Neural cell (in vitro differentiated cells): ENCODE data around the gene PWWP2B. TPM values are rescaled to one million over a fixed set of nuclear protein-coding genes. Genes with fewer than 3 reads are reported as not detected.

ENCODE experiments used
- H2AFZ ChIP-seq: fragments of 200-600, 300-800 bp; sonication (generic), shearing (Covaris generic); 2 replicates; pipeline ENCODE4 v1.6.0; 2014; ENCODE audit warnings: low read depth, mild to moderate bottlenecking, antibody characterized with exemption, low read length, moderate library complexity
- H3F3A ChIP-seq: fragments of 200-600 bp; shearing (Covaris generic); 2 replicates; pipeline ENCODE4 v1.6.1; 2016; ENCODE audit warnings: mild to moderate bottlenecking, moderate library complexity, mixed read lengths, antibody characterized with exemption, low read length; ENCODE audit not compliant: insufficient read depth, poor library complexity, severe bottlenecking
- H3K27ac ChIP-seq: fragments of 200-600, 300-800 bp; sonication (generic), shearing (Covaris generic); 2 replicates; pipeline ENCODE4 v1.5.1; 2014; ENCODE audit warnings: mild to moderate bottlenecking, low read length, moderate library complexity
- H3K27me3 ChIP-seq: fragments of 300-800, 200-600 bp; sonication (generic), shearing (Covaris generic); 2 replicates; pipeline ENCODE4 v1.6.0; 2014; ENCODE audit warnings: mild to moderate bottlenecking, low read depth, low read length, moderate library complexity; ENCODE audit not compliant: insufficient read depth
- H3K36me3 ChIP-seq: fragments of 300-800, 200-600 bp; sonication (generic), shearing (Covaris generic); 2 replicates; pipeline ENCODE4 v1.5.1; 2014; ENCODE audit warnings: mild to moderate bottlenecking, antibody characterized with exemption, low read length, moderate library complexity; ENCODE audit not compliant: insufficient read depth
- H3K4me2 ChIP-seq: fragments of 300-800, 200-600 bp; sonication (generic), shearing (Covaris generic); 2 replicates; pipeline ENCODE4 v1.6.0; 2014; ENCODE audit warnings: mild to moderate bottlenecking, low read length
- H3K4me3 ChIP-seq: fragments of 300-800, 200-600 bp; sonication (generic), shearing (Covaris generic); 2 replicates; pipeline ENCODE4 v1.5.1; 2014; ENCODE audit warnings: mild to moderate bottlenecking, low read length, moderate library complexity
- H3K79me2 ChIP-seq: fragments of 200-600 bp; shearing (Covaris generic); replicated peaks from 2 replicates; pipeline ENCODE4 v1.6.0; 2014; ENCODE audit warnings: mild to moderate bottlenecking, low read length, moderate library complexity; ENCODE audit not compliant: insufficient read depth
- H3K9ac ChIP-seq: fragments of 300-800, 200-600 bp; sonication (generic), shearing (Covaris generic); 2 replicates; pipeline ENCODE4 v1.6.1; 2016; ENCODE audit warnings: mild to moderate bottlenecking, low read length, mixed read lengths
- H3K9me2 ChIP-seq: fragments of 200-600 bp; shearing (Covaris generic); 2 replicates; pipeline ENCODE4 v1.6.1; 2016; ENCODE audit warnings: mild to moderate bottlenecking, low read length, mixed read lengths; ENCODE audit not compliant: insufficient read depth
- H3K9me3 ChIP-seq: fragments of 200-600, 300-800 bp; sonication (generic), shearing (Covaris generic); 2 replicates; pipeline ENCODE4 v1.6.1; 2016; ENCODE audit warnings: mild to moderate bottlenecking, mixed run types, low read length, moderate library complexity, mixed read lengths
- H4K20me1 ChIP-seq: fragments of 200-600 bp; shearing (Covaris generic); 2 replicates; pipeline ENCODE4 v1.6.1; 2016; ENCODE audit warnings: mild to moderate bottlenecking, mixed run types; ENCODE audit not compliant: insufficient read depth
- EP300 ChIP-seq: fragments of 450-650 bp; conservative IDR thresholded peaks from 2 replicates; pipeline ENCODE4 v1.6.1; 2014; ENCODE audit warnings: antibody characterized with exemption, mild to moderate bottlenecking, moderate library complexity; ENCODE audit not compliant: poor library complexity, severe bottlenecking
- EZH2 ChIP-seq: fragments of 200-600, 300-800 bp; shearing (Covaris generic), sonication (generic); IDR thresholded peaks from 2 replicates; pipeline ENCODE4 v1.6.1; 2014; ENCODE audit warnings: antibody characterized with exemption, low read length, borderline replicate concordance, mild to moderate bottlenecking; ENCODE audit not compliant: insufficient read depth, poor library complexity, severe bottlenecking
- MXI1 ChIP-seq: fragments of 450-650 bp; conservative IDR thresholded peaks from 2 replicates; pipeline ENCODE4 v1.6.1; 2014; ENCODE audit warnings: antibody characterized with exemption, mild to moderate bottlenecking; ENCODE audit not compliant: poor library complexity, severe bottlenecking
- POLR2AphosphoS5 ChIP-seq: IDR thresholded peaks from 2 replicates; pipeline ENCODE4 v1.6.1; 2012
- RAD21 ChIP-seq: fragments of 450-650 bp; conservative IDR thresholded peaks from 2 replicates; pipeline ENCODE4 v1.6.1; 2014; ENCODE audit warnings: antibody characterized with exemption, mild to moderate bottlenecking, moderate library complexity
- SMC3 ChIP-seq: fragments of 450-650 bp; conservative IDR thresholded peaks from 2 replicates; pipeline ENCODE4 v1.6.1; 2014; ENCODE audit warnings: antibody characterized with exemption, mild to moderate bottlenecking, moderate library complexity; ENCODE audit not compliant: poor library complexity
- TAF1 ChIP-seq: IDR thresholded peaks from 2 replicates; pipeline ENCODE4 v1.6.1; 2012; ENCODE audit warnings: low read depth
- polyA plus RNA-seq: library from polyadenylated mRNA; depleted of rRNA; stranded (reverse); fragments of >200 nt; gene quantifications from 2 replicates; pipeline ENCODE4 v1.2.3, GENCODE V29; 2014
- TF ChIP-seq, protein P1 (sequence below): IDR thresholded peaks from 2 replicates; pipeline ENCODE4 v1.6.1; 2012; ENCODE audit warnings: borderline replicate concordance
- TF ChIP-seq, protein P2 (sequence below): fragments of 450-650 bp; IDR thresholded peaks from 2 replicates; pipeline ENCODE4 v1.5.1; 2014; ENCODE audit warnings: antibody characterized with exemption, mild to moderate bottlenecking, moderate library complexity; ENCODE audit not compliant: poor library complexity, severe bottlenecking

The PWWP2B gene
- polyA plus RNA-seq, 1 donor from 2014 or later = 13.0 TPM

DNA sequence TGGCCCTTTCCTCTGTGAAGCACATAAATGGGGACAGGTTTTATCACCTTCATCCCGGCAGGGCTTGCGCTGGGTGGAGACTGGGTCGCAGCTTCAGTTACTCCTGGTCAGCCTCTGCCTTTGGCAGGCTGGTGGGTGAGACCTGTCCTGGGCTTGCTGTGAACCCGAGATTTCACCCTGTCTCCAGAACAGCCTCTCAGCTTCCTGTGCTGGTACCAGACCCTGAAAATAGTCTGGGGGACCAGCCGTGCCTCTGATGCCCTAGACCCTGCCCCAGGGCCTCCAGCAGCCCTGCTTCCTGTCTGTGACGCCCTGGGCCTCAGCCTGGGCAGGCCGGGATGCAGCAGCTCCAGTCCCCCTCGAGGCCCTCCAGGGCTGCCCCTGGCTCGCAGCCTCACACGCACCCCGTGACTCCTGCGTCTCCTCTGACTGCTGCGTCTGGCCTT, 13.2 kb upstream of the PWWP2B start:
- H3K9ac ChIP-seq = no peak overlapping the region
- H3K4me3 ChIP-seq = no peak overlapping the region
- no peaks in the 10 kb centered on the region for H4K20me1 ChIP-seq
- no peak overlapping the region for H2AFZ ChIP-seq
- H3K9me2 ChIP-seq = no peaks in the 10 kb centered on the region
- H3K79me2 ChIP-seq = no peaks in the 10 kb centered on the region
- no peaks in the 10 kb centered on the region for H3K36me3 ChIP-seq
- H3K4me2 ChIP-seq = no peak overlapping the region
- no peak overlapping the region for H3K27ac ChIP-seq
- TF ChIP-seq TAF1 (no peak), RAD21 (no peak), SMC3 (no peak), MXI1 (no peak), EP300 (no peak), EZH2 (no peak), POLR2AphosphoS5 (no peak)
- TF ChIP-seq, protein P1, sequence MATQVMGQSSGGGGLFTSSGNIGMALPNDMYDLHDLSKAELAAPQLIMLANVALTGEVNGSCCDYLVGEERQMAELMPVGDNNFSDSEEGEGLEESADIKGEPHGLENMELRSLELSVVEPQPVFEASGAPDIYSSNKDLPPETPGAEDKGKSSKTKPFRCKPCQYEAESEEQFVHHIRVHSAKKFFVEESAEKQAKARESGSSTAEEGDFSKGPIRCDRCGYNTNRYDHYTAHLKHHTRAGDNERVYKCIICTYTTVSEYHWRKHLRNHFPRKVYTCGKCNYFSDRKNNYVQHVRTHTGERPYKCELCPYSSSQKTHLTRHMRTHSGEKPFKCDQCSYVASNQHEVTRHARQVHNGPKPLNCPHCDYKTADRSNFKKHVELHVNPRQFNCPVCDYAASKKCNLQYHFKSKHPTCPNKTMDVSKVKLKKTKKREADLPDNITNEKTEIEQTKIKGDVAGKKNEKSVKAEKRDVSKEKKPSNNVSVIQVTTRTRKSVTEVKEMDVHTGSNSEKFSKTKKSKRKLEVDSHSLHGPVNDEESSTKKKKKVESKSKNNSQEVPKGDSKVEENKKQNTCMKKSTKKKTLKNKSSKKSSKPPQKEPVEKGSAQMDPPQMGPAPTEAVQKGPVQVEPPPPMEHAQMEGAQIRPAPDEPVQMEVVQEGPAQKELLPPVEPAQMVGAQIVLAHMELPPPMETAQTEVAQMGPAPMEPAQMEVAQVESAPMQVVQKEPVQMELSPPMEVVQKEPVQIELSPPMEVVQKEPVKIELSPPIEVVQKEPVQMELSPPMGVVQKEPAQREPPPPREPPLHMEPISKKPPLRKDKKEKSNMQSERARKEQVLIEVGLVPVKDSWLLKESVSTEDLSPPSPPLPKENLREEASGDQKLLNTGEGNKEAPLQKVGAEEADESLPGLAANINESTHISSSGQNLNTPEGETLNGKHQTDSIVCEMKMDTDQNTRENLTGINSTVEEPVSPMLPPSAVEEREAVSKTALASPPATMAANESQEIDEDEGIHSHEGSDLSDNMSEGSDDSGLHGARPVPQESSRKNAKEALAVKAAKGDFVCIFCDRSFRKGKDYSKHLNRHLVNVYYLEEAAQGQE = no peak
- TF ChIP-seq, protein P2, sequence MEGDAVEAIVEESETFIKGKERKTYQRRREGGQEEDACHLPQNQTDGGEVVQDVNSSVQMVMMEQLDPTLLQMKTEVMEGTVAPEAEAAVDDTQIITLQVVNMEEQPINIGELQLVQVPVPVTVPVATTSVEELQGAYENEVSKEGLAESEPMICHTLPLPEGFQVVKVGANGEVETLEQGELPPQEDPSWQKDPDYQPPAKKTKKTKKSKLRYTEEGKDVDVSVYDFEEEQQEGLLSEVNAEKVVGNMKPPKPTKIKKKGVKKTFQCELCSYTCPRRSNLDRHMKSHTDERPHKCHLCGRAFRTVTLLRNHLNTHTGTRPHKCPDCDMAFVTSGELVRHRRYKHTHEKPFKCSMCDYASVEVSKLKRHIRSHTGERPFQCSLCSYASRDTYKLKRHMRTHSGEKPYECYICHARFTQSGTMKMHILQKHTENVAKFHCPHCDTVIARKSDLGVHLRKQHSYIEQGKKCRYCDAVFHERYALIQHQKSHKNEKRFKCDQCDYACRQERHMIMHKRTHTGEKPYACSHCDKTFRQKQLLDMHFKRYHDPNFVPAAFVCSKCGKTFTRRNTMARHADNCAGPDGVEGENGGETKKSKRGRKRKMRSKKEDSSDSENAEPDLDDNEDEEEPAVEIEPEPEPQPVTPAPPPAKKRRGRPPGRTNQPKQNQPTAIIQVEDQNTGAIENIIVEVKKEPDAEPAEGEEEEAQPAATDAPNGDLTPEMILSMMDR = no peak
- H3K9me3 ChIP-seq = no peaks in the 10 kb centered on the region
- H3K27me3 ChIP-seq = no peaks in the 10 kb centered on the region
- H3F3A ChIP-seq = no peaks in the 10 kb centered on the region

DNA sequence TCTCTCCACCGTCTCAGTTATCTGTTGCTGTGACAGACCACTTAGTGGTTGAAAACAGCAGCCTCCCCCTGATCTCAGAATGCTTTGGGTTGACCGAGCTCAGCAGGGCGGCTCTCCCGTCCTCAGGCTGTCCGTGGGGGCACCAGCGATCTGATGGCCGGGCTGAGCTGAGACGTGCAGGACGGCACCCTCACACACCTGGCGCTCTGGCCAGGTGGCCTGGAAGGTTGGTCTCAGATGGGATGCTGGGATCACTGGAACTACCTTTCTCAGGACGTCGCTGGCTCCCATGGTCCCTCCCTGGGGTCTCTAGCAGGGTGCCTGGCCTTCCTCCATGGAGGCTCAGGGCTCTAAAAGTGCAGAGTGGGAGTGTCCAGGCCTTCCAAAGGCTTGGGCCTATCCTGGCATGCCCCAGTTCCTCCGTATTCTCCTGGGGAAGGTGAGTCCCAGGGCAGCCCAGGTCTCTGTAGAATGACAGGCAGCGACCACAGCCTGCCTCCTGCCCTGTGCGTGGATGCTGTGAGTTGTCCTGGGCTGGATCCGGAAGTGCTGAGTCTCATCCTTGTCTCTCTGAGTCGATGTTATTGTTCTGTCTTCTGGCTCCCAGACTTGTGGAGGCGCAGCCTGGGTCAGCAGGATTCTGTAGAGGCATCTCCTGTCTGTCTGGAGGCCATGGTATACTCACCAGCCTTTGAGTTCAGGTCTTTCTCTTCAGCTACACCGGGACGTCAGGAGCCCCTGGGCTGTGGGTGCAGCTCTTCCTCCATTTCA, 12.2 kb upstream of the PWWP2B start:
- Histone ChIP-seq H3F3A (no peaks in the 10 kb centered on the region), H3K9ac (no peak overlapping the region), H3K4me3 (no peak overlapping the region), H3K27me3 (no peaks in the 10 kb centered on the region), H3K27ac (no peak overlapping the region), H3K9me3 (no peaks in the 10 kb centered on the region), H3K4me2 (no peak overlapping the region), H3K9me2 (no peaks in the 10 kb centered on the region), H3K36me3 (no peaks in the 10 kb centered on the region), H4K20me1 (no peaks in the 10 kb centered on the region), H2AFZ (no peak overlapping the region), H3K79me2 (no peaks in the 10 kb centered on the region)
- TF ChIP-seq POLR2AphosphoS5 (no peak), MXI1 (no peak), SMC3 (no peak), EZH2 (no peak), EP300 (no peak), RAD21 (no peak), TAF1 (no peak)
- TF ChIP-seq, protein P2 = no peak
- TF ChIP-seq, protein P1 = no peak
